HG02840 (cell line): Measurements from ENCODE around the gene COQ8A.

Experiments used
- ATAC-seq: cut with Tn5 transposase; IDR thresholded peaks from one replicate; pipeline ENCODE4 v1.9.1; 2021; ENCODE audit warnings: mild to moderate bottlenecking, moderate library complexity, moderate number of reproducible peaks; ENCODE audit not compliant: unreplicated experiment, low FRiP score

Gene COQ8A

GRCh38 chr1:226971765-226972164, 31.7 kb downstream of the COQ8A start:
- no peak for ATAC-seq

DNA sequence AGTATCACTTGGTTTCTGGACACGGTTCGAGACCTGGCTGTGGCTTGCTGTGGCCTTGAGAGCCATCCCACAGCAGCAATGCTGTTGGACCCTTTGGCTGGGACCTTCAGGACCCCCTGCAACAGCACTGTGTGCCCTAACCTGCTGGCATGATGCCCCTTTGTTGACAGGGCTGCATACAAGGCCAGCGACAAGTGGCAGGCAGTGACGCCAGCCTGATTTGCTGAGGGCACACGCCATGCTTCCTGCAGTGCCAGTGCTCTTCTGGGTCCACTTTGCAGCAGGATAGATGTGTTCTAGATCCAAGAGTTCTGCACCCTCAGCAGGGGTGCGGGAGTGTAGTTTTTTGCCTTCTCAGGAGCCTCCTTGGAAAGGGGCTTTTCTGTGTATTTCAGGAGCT, 32.8 kb downstream of the COQ8A start:
- no peak for ATAC-seq

DNA sequence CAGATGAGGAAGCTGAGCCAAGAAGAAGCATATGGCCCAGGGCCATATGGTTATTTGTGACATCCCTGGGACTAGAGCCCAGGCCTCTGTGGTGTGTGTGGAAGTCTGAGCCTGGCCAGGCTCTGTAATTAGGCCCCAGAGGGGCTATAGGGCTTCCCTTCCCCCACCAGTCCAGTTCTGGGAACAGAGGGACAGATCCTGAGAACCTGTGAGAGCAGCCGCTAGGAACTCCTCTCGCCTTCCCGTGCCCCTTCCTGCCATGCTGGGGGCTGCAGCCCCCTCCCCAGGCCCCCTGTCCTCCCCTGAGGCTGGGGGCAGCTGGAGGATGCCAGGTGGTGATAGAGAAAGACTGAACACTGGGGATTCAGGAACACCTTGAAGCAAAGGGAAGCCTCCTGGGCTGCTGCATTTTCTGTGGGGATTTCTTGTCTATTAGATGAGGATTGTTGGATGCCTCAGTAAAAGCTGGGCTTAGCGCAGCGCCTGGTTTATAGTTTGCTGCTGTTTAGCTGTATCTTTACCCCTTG, 33.3 kb downstream of the COQ8A start:
- no peak for ATAC-seq

GRCh38 chr1:226973898-226974543, 33.9 kb downstream of the COQ8A start:
- no peak for ATAC-seq

DNA sequence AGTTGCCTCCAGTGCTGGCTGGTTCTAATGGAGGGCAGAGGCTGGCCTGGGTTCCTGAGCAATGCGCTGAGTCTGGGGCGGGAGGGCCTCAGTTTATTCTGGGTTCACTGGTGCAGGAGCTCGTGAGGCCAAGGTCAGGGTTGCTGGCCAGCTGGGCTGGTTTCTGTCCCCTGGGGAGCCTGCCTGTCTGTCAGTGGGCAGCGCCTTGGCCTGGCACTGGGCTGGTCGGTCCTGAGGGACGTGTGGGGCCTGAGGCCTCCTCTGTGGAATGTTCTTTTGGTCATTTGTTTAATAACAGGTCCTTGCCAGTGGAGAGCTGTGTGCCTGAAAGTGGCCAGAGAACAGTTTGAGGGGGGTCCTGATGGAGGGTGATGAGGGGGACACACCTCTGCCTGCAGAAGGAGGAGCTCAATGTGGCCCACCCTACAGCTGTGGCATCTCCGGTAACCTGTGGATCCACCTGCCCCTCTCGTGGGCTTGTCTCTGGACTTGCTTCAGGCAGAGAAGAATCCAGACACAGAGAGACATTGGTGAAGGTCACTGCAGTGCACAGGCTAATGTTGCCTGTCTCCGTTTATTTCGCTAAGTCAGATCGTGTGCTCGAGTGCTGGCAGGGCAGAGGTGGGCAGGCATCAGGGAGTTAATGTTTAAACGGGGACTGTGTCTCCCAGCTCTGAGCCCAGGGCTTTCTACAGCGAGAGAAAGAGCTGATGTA, 34.6 kb downstream of the COQ8A start:
- no peak for ATAC-seq

DNA sequence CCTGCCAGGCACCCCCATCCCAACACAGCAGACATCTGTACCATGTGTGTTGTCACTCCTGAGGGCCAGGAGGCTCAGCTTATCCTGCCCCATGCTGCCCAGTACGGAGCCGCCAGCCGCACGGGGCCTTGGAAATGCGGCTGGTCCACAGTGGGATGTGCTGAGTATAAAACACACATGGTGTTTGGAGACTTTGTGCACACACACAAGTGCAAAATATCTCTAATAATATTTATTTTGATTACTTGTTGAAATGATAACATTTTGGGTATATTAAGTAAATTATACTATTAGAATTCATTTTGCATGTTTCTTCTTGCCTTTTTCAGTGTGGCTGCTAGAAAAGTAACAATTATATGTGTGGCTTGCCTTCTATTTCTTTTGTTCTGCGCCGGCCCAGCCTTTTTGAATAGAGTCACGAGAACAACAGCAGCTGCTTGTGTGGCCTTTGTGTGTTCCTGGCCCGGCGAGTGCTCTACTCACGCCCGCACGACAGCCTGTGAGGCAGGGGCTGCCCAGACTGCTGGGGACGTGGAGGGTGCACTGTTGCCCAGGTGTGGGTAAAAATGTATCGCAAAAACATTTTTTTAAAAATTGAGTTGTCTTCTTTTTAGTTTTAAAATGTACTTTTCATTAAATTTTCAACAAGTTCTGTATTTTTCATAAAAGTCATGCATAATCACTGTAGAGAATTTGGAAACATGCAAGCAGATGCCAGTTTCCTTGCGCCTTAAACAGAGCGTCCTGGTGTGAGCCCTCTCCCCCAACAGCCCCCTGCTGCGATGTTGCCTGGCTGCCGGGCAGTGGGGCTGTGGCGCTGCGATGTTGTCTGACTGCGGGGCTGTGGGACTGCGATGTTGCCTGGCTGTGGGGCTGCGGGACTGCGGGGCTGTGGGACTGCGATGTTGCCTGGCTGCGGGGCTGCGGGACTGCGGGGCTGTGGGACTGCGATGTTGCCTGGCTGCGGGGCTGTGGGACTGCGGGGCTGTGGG, 35.5 kb downstream of the COQ8A start:
- no peak for ATAC-seq

DNA sequence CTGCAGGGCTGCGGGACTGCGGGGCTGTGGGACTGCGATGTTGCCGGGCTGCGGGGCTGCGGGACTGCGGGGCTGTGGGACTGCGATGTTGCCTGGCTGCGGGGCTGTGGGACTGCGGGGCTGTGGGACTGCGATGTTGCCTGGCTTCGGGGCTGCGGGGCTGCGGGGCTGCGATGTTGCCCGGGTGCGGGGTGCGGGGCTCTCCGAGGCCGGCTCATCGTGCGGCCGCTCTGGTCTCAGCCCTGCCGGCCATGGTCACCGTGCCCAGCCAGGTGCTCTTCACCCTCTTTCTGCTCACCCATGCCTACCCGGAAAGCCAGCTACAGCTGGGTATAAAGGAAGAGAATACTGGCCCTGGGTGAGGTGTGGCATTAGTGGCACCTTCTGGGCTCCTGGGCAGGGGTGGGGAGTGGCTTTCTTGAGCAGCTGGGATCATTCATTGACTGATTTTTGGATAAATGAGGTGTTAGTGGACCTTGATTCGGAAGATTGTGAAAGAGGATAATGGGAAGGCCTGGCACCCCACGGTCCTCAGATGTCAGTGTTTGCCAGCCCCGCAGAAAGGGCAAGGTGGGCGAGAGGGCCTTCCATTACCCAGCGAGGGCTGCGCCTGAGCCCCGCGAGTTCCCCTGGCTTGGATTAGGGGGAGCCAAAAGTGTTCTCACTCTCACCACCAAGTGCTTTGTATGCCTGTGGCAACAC, 36.3 kb downstream of the COQ8A start:
- ATAC-seq, result no peak

GRCh38 chr1:226976978-226977642, 37.0 kb downstream of the COQ8A start:
- ATAC-seq, result no peak

DNA sequence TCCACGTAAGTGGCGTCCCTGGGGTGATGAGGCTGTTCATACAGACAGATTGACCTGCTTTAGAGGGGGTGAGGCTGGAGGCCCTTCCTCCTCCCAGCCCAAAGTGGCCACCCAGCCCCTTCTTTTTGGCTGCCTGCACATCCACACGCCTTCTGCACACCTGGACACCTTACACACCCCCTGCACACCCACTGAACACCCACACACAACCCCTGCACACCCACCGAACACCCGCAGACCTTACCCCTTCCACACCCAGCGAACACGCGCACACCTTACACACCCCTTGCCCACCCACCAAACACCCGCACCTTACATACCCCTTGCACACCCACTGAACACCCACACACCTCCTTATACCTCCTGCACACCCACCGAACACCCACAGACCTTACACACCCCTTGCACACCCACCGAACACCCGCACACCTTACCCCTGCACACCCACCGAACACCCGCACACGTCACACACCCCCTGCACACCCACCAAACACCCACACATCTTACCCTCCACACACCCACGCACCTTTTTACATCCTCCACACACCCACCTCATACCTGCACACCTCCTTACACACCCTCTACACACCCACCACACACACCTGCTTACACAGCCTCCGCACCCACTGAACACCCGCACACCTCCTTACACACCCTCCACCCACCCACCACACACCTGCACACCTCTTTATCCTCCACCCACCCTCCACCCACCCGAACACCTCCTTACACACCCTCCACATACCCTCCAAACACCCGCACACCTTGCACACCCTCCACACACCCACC, 37.7 kb downstream of the COQ8A start:
- ATAC-seq, result no peak

DNA sequence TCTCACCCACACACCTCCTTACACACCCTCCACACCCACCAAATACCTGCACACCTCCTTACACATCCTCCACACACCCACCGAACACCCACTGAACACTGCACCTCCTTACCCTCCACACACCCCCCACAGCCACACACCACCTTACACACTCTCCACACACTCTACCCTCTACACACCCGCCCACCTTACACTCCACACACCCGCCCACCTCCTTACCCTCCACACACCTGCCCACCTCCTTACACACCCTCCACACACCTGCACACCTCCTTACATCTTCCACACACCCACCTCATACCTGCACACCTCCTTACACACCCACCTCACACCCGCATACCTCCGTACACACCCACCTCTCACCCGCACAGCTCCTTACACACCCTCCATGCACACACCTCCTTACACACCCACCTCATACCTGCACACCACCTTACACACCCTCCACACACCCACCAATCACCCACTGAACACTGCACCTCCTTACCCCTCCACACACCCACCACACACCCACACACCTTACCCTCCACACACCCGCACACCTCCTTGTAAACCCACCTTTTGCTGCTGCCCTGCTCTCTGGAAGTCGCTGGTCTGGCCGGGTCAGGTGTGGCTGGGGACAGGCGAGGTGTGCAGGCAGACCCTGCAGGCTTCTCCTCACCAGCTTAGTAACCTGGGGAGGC, 38.5 kb downstream of the COQ8A start:
- no peak for ATAC-seq

DNA sequence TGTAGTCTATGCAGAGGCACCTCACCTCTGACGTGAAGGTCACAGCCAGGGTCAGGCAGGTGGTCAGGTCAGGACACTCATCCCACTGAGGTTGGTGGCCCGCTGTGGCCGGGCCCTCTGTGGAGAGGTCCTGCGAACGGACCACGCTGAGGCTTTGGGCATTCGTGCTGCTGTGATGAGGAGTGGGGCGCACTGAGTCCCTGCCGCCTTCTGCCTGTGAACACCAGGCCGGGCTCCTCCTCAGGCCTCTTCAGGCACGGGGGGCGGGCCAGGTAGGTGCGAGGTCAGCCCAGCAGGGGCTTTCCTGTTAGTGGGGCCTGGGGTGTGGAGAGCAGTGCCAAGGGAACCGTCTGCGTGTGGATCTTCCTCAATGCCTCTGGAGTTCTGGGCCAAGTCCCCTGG, 39.0 kb downstream of the COQ8A start:
- ATAC-seq, result no peak

- ATAC-seq, result no peak
Observed at GRCh38 chr1:226979517-226980121, 39.5 kb downstream of the COQ8A start.

GRCh38 chr1:226980122-226980560, 40.0 kb downstream of the COQ8A start:
- ATAC-seq, result no peak

DNA sequence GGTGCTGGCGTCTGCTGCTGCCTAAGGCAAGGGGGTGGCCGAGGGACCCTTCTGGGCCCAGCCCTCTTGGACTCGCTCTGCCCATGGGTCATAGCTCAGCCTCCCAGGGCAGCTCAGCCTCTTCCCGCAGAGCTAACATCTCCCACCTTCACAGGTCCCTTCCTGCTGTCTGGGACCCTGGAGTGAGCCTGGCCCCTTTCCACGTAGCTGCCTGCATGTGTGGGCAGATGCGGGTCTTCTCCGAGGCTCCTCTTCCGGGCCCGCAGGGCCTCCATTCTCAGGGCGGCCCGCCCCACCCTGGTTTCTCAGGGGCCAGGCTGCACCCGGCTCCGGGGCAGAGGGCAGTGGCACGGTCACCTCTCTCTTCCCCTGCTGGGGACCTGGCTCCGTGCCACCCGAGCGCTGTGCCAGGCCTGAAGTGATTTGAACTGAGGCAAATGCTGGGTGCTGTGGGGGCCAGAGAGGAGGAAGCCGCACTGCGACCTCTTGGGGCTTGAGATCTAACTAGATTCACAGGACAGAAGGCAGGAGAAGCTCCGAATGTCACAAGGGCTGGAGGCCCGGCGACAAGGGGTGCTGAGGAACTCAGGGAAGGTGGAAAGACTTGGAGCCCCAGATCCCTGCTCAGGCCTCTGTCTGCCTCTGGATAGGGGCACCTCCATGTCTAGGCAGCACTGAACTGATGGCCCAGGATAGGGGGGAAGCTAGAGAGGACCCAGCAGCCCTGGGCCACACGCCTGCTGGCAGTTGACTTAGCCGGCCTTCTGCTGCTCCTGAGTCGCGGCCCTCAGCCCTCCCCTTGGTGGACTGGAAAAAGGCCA, 40.7 kb downstream of the COQ8A start:
- no peak for ATAC-seq

DNA sequence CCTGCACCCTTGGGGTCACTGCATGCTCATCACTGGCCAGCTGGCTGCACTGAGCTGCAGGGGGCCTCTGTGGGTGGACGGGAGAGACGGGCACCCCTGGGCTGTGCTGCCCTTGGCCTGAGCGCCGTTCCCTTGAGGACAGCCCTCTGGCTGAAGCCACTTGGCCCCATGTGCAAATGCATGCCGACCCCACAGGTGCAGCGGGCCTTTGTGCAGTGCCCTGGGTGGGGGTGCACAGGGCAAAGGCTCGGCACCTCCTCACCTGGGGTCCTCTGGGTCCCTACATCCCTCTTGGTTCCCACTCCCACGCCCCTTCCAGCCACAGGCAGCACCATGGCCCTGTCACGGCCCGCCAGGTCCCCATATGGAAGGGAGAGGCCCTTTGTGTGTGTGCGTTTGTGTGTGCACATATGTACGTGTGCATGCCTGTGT, 41.3 kb downstream of the COQ8A start:
- ATAC-seq, result no peak

- no peak for ATAC-seq
Observed at GRCh38 chr1:226981838-226982237, 41.7 kb downstream of the COQ8A start.
